Right lung (tissue), 5 donors: ENCODE measurements around the gene GUK1. TPM values are rescaled to one million over a fixed set of nuclear protein-coding genes. Genes with fewer than 3 reads are reported as not detected.

Experiments
- DNase-seq, 2 donors: peaks; one replicate each; pipeline ENCODE4 v3.0.0-alpha.2; 2013
- polyA plus RNA-seq, 5 donors: library from polyadenylated mRNA; unstranded; fragments of 120-200 nt; gene quantifications; one replicate each; pipeline versions ENCODE4 v1.2.1 to v1.2.3, GENCODE V29; 2013; ENCODE audit warnings: inconsistent platforms in 1 of 5, low replicate concordance in 1 of 5; ENCODE audit not compliant: insufficient read length in 5 of 5, insufficient read depth in 1 of 5

The GUK1 gene
- polyA plus RNA-seq, 5 donors: 106 to 235 (median 128) TPM

- peak in 1 of 2 donors; percentile 23 for DNase-seq
Measured at GRCh38 chr1:228194436-228194835, 54.4 kb downstream of the GUK1 start.

DNA sequence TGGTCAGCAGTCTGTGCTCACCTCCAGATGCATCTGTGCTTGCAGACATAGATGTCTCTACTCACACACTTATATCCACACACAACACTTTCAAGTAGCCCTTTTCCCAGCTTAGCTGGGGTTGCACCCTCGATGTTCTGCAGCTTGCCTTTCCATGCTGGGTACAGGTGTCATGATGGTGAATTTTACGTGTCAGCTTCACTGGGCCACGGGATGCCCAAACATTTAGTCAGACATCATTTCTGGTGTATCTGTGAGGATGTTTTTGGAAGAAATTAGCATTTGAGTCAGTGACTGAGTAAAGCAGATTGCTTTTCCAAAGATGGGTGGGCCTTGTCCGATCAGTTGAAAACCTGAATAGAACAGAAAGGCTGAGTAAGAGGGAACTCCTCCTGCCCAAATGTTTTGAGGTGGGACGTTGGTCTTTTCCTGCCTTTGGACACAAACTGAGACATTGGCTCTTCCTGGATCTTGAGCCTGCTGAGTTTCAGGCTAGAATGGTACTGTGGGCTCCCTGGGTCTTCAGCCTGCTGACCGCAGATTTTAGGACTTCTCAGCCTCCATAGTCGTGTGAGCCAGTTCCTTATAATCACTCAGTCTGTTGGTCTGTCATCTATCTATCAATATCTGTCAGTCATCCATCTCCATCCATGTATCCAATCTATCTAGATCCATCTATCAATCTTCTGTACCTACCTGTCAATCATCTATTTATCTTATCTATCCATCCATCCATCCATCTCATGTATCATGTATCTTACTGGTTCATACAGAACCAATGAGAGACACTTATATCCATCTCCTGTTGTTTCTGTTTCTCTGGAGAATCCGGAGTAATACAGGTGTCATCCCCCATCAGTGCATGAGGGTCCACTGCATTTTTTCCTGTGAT, 55.1 kb downstream of the GUK1 start:
- no peak for DNase-seq

DNA sequence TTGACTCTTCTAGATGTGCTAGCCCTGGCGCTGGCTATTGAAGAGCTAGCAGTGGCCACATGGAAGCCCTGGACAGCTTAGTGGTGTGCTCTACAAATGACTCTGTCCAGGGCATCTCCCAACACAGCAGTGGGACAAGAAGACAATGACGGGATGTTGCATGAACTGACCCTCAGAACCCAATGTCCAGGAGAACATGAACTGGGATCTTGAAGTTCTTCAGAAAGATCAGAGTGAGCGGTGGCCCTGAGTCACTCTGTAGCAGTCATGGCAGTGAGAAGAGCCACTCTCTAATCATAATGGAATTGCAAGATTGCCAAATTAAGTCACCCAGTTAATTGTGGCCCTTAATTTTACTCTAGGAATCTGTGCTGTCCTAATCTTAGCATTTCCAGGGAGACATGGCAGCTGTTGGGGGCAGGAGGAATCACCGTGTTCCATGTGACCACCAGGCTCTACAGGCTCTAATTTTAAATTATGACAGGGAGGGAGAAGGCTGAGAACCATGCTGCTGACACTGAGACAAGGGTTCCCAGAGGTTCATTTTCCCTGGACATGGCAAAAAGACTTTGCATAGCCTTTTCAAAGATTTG, 57.6 kb downstream of the GUK1 start:
- DNase-seq: no peak

Other genes with a start within 250 kb of the GUK1 start
- gene WNT9A, start 192.3 kb upstream of the GUK1 start, polyA plus RNA-seq: 1 to 10 TPM; 1.9 to 3.0 (median 2.4) TPM
- gene WNT3A, start 133.3 kb upstream of the GUK1 start, polyA plus RNA-seq: under 1 TPM in 2 of 5 donors, not detected in 3; 0.05 to 0.06 TPM
- 100 to 1,000 TPM; 258 to 388 (median 282) TPM for gene ARF1, start 57.6 kb upstream of the GUK1 start, polyA plus RNA-seq
- 10 to 100 TPM; 12.1 to 22.0 (median 16.6) TPM for gene C1orf35, start 37.0 kb upstream of the GUK1 start, polyA plus RNA-seq
- 10 to 100 TPM; 30.3 to 54.2 (median 38.9) TPM for gene MRPL55, start 31.0 kb upstream of the GUK1 start, polyA plus RNA-seq
- 1 to 10 TPM; 2.1 to 4.4 (median 2.6) TPM for gene GJC2, start 9.7 kb downstream of the GUK1 start, polyA plus RNA-seq
- gene IBA57, start 25.5 kb downstream of the GUK1 start, polyA plus RNA-seq: 1 to 10 TPM; 4.5 to 8.4 (median 5.7) TPM
- gene OBSCN, start 67.8 kb downstream of the GUK1 start, polyA plus RNA-seq: 10 to 100 TPM; 36.0 to 66.4 (median 48.8) TPM